Cerebellar cortex (tissue), 1 donor: ENCODE data around the gene ZFP30.

Experiments used
- DNase-seq: peaks from one replicate; pipeline ENCODE4 v3.0.0-alpha.2; 2015; ENCODE audit warnings: low spot score

ZFP30 gene

DNA sequence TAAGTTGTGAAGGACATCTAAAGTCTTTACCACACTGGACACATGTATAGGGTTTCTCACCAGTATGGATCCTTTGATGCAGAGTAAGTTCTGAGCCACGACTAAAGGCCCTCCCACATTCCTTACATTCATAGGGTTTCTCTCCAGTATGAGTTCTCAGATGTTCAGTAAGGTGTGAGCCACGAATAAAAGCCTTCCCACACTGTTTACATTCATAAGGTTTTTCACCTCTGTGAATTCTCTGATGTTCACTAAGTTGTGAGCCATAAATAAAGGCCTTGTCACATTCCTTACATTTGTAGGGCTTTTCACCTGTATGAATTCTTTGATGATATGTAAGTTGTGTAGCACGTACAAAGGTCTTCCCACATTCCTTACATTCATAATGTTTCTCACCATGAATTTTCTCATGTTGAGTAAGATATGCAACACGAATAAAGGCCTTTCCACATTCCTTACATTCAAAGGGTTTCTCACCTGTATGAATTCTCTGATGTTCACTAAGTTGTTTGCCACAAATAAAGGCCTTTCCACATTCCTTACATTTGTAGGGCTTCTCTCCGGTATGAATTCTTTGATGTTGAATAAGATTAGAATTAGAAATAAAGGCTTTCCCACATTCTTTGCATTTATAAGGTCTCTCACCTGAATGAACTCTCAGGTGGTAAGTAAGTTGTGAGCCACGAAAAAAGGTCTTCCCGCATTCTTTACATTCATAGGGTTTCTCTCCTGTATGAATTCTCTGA lies 90.5 kb downstream of the ZFP30 start:
- no peak for DNase-seq
